Measurements from ENCODE around the gene PIK3CA.
"Not testable (repeated sequence)": the region's sequence is repeated elsewhere in the genome, so short reads cannot be mapped to it uniquely, and the experiment has no call there.

The PIK3CA gene

DNA sequence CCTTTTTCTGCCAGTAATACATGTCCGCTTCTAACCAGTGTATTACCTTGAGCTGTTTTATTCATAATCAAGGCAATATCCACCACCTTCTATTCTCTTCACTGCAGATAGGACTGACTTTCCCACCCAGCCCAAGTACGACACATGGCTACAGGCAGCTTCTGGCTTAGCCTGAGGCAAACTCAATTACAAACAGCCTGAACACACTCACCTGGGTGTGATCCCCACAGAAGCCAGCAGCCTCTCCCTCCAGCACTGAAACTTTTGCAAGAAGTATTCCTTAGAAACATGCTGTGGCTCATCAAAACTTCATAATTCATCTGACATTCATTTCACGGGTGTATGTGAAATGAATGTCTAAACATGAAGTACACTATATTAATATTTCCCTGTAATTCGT, 116.3 kb downstream of the PIK3CA start:
- no peak for DNase-seq (ENCODE audit: low spot score)

GRCh38 chr3:179265092-179265491, 116.9 kb downstream of the PIK3CA start:
- DNase-seq (ENCODE audit: low spot score): no peak

DNA sequence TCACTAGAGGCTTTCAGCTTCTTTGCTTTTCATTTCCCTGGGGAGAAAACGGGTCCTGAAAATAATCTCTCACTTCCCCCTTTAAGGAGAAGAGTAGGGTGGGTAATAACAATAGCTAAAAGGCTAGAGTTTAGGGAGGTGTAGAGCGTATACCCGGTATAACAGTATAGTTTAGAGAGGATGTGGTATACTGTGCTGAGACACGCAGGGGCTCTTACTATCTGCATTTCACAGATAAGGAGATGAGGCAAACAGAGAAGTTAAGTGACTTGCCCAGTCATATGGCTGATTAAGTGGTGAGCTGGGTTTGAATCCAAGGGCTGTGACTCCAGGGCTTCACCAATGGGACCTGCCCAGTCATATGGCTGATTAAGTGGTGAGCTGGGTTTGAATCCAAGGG, 117.7 kb downstream of the PIK3CA start:
- DNase-seq (ENCODE audit: low spot score): no peak

DNA sequence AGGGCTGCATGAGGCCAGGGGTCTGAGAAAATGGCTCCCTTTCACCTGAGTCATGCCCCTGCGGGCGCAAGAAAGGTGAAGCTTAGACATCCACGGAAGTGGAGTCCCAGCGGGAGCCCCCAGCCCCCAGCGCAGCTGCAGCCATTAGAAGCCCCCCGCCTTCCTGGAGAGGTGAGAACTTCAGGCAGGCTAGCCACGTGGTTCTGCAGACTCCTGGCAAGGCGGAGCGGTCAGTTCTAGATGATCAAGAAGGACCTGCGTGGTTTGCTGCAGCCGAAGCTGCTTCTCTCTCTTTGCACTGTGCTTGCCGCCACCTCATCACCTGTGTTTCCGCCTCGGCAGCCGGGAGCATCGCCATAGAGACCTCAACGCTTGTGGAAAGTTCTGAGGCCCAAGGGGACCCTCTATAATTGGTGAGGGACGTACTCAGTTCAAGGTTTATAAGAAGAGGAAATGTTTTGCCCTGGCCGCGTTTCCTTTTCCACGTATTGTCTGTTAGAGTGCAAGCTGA, 118.6 kb downstream of the PIK3CA start:
- no peak for DNase-seq (ENCODE audit: low spot score)

- no peak for DNase-seq (ENCODE audit: low spot score)
Measured at GRCh38 chr3:179268400-179269051, 120.4 kb downstream of the PIK3CA start.

- no peak for DNase-seq (ENCODE audit: low spot score)
Measured at GRCh38 chr3:179269152-179269707, 121.1 kb downstream of the PIK3CA start.

DNA sequence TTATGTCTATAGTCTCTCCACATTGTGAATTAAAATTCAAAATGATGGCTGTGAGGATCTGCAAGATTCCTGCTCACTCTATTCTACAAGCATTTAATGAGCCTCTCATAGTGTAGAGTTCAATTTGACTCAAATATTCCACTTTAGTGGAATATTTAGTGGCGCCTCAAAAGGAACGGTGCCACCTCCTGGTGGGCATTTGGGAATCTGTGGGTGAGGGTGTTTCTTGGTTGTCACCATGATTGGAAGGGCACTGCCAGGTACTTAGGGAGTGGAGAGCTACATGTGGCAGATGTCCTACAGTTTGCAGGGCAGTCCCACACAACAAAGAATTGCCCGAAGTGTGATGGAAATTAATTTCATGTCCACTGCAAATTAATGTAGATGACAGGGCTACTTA, 124.2 kb downstream of the PIK3CA start:
- no peak for DNase-seq (ENCODE audit: low spot score)

DNA sequence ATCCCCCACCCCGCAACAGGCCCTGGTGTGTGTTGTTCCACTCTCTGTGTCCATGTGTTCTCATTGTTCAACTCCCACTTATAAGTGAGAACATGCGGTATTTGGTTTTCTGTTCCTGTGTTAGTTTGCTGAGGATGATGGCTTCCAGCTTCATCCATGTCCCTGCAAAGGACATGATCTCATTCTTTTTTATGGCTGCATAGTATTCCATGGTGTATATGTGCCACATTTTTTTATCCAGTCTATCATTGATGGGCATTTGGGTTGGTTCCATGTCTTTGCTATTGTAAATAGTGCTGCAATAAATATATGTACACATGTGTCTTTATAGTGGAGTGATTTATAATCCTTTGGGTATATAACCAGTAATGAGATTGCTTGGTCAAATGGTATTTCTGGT, 126.3 kb downstream of the PIK3CA start:
- not testable (repeated sequence) for DNase-seq (ENCODE audit: low spot score)

GRCh38 chr3:179276001-179276400, 127.8 kb downstream of the PIK3CA start:
- DNase-seq (ENCODE audit: low spot score): no peak

DNA sequence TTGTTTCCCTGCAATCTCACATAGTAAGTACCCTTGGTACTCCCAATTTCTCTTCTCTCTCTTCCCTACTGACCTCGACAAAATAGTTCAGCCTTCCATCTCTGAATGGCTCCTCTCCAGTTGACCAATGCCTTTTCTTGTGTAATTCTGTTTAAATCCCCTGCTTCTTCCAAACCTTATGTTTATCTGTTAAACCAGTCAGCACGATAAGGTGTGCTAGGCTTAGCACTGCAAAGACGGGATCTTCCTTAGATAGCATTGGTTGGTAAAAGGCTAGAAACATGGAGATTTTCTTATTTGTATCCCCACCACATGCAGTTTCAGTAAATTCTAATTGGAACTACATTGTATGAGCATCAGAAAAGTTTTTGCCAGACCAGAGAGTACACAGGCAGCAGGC, 128.6 kb downstream of the PIK3CA start:
- no peak for DNase-seq (ENCODE audit: low spot score)

- no peak for DNase-seq (ENCODE audit: low spot score)
Measured at GRCh38 chr3:179278151-179278550, 130.0 kb downstream of the PIK3CA start.

DNA sequence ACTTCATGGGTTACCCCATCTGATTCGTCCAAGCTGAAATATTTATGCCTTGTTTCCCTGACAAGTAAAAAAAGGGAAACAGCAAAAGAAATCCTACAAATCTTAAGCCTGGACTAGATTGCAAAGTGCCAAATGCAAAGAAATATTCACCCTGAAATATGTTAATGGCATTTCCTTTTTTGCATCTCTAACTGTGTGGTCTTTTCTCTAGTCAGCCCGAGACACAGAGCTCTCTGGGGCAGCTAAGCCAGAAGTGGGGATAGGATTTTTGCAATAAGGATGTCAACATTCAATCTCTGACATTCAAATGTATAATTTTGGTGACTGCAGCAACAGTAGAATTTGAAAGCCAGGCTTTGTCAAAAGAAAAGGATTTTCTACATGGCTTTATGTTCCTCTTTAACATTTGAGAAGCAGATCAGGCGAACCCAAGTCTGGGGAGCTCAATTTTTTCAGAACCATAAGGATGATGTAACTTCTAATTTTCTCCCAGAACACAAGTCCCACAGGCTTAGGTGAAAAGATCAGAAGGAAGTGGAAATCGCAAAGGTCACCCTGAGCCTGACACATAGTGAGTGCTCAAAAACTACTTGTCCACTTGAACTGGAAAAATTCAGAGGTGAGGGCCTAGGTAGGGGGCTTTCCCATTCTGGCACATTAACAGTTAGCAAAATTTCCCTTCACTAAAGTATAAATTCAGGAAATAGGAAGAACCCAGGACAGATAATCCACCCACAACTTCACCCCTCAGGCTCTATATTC, 131.0 kb downstream of the PIK3CA start:
- DNase-seq (ENCODE audit: low spot score): no peak

- DNase-seq (ENCODE audit: low spot score): no peak
Measured at GRCh38 chr3:179279837-179280236, 131.7 kb downstream of the PIK3CA start.

GRCh38 chr3:179281825-179282224, 133.7 kb downstream of the PIK3CA start:
- no peak for DNase-seq (ENCODE audit: low spot score)

- DNase-seq (ENCODE audit: low spot score): no peak
Measured at GRCh38 chr3:179286331-179286730, 138.2 kb downstream of the PIK3CA start.

DNA sequence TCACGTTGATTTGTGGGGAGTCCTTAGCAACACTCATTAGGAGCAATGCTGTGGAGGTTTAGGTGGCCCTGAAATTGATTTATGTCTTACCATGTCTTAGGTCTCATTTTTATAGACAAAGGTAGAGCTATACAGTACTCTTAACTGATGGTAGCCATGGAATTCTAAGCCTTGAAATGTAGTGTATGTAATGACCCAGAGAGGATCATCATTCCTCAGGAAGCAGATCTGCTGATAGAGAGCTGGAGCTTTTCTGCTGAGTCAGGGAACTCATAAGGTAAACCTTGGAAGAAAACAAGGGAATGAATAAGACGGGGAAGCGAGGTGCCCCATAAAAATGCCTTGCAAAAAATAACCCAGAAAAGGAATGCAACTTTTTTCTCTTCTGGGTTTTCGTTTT, 140.7 kb downstream of the PIK3CA start:
- DNase-seq (ENCODE audit: low spot score): no peak

DNA sequence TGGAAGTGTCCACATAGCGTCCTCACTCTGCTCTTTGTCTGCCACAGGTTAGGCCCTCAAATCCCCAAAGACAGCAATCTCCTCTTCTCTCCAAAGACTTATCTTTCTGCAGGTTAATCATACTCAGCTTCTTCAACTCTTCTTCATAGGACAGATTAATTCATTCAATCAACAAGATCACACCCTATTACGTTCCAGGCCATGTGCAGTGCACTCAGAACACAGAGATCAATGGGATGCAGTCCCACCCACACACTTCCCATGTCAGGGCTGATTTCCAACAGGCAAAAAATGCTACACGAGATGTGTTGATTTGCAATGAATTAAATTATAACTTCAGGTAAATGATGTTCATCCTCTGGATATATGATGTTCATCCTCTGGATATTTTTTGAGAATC, 141.1 kb downstream of the PIK3CA start:
- DNase-seq (ENCODE audit: low spot score): no peak

Data from Ammon's horn (tissue), 1 donor.